Left ventricle myocardium superior (tissue), 1 donor: ENCODE results near the gene MEGF11. TPM values are rescaled to one million over a fixed set of nuclear protein-coding genes. Genes with fewer than 3 reads are reported as not detected.
"Not testable (repeated sequence)": the region's sequence is repeated elsewhere in the genome, so short reads cannot be mapped to it uniquely, and the experiment has no call there.

Source experiments
- ATAC-seq: fragments of 200-7000 bp; cut with Tn5 transposase; one replicate; pipeline ENCODE4 v1.9.1; 2020; ENCODE audit warnings: mild to moderate bottlenecking, moderate library complexity
- DNase-seq: peaks from one replicate; pipeline ENCODE4 v3.0.0-alpha.2; 2020
- intact Hi-C: fragments of 100-400 bp; cut with micrococcal nuclease; formaldehyde crosslinking; loops from one replicate; pipeline ENCODE4 v1.11.0; 2022
- total RNA-seq: library from RNA; stranded (reverse); fragmentation: NEBNext Ultra II Directional; extraction: Animal tissue kit (Norgen Biotek cat#: 25700); gene quantifications from one replicate; pipeline ENCODE4 v1.2.1, GENCODE V29; 2021
- donor health status: DM: no; HTN: yes; CAD: no; lungs with severe emphysema.

The MEGF11 gene
- total RNA-seq, 1 donor from 2014 or later: not detected

GRCh38 chr15:66245832-66246231 lies 7.7 kb downstream of the MEGF11 start:
- intact Hi-C loops, ATAC-seq: not testable (repeated sequence)

GRCh38 chr15:66241908-66242285 lies 11.7 kb downstream of the MEGF11 start:
- DNase-seq: no peak
- intact Hi-C loops: no loop called here
- no peak for ATAC-seq

More at GRCh38 chr15:66245832-66246231, 7.7 kb downstream of the MEGF11 start:
- DNase-seq: not testable (repeated sequence)

- no peak for ATAC-seq
- DNase-seq: no peak
- intact Hi-C loops: no loop called here
These were observed 12.3 kb downstream of the MEGF11 start for GRCh38 chr15:66241087-66241907.

- ATAC-seq: no peak
- intact Hi-C loops: no loop called here
- DNase-seq: no peak
These were observed 13.2 kb downstream of the MEGF11 start for GRCh38 chr15:66240240-66240794.

- intact Hi-C loops: no loop called here
- no peak for DNase-seq
- ATAC-seq: no peak
These were observed 14.0 kb downstream of the MEGF11 start for GRCh38 chr15:66239514-66239913.

- no peak for ATAC-seq
- intact Hi-C loops: no loop called here
- no peak for DNase-seq
These were observed 15.2 kb downstream of the MEGF11 start for GRCh38 chr15:66238318-66238717.

GRCh38 chr15:66237513-66238235 lies 15.9 kb downstream of the MEGF11 start:
- DNase-seq: no peak
- intact Hi-C loops: no loop called here
- no peak for ATAC-seq

DNA sequence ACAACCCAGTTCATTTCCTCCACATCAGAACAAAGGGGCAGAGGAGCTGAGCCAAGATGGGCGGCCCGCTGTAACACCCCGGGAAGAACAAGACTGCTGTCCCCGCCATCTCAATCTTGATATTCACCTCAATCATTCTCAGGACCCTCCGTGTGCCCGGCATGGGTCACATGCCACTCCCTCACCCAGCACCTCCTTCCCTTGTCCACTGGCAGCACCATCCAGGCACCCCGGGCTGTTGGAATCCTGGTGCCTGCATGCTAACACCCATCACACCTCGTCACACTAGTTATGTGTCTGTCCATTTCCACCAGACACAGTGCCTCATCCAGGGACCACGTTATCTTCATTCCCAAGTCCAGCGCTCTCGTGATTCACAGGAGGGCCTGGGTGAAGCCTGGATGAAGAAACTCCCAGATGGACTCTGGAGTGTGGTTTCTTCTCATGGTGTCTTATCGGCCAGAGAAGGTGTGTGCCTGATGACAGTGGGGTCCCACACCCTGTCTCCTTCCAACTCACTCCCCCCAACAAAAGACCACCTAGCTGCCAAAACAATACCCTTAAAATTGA lies 16.7 kb downstream of the MEGF11 start:
- no peak for ATAC-seq
- DNase-seq: no peak
- intact Hi-C loops: no loop called here

DNA sequence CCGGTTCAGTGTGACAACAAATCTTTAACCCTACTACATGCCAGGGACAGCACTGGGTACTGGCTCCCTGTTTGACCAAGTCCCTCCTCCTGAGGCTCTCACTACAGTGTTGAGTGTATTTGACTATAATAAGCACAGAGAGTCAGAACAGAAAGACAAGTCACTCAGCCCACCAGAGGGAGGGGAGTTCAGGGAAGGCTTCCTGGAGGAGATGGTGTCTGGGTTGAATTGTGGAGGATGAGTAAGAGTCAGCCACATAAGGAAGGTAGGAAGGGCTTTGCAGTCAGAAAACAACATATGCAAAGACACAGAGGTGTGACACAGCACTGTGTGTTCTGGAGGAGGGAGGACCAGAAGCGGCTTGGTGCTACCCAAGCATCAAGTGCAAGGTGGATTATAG lies 17.7 kb downstream of the MEGF11 start:
- no peak for ATAC-seq
- intact Hi-C loops: no loop called here
- DNase-seq: no peak

GRCh38 chr15:66234798-66235197 lies 18.8 kb downstream of the MEGF11 start:
- intact Hi-C loops: no loop called here
- ATAC-seq (no peak), DNase-seq (no peak)

GRCh38 chr15:66233487-66234415 lies 19.8 kb downstream of the MEGF11 start:
- no peak for DNase-seq
- intact Hi-C loops: no loop called here
- no peak for ATAC-seq

DNA sequence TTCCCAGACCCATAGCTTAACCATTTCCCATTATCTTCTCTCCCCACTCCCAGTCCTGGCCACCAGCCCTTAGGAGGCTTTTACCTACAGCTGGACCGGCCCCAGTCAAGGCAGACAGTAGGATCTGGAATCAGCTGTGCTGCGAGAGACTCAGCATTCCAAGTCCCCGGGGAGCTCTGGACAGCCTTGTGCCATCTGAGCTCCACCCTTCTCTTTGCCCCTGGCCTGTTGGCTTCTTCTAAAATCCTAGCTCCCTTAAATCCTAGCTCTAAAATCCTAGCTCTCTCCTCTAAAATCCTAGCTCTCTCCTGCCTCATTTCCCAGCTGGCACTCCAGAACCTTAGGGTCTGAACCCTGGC lies 21.3 kb downstream of the MEGF11 start:
- intact Hi-C loops: no loop called here
- no peak for ATAC-seq

GRCh38 chr15:66231394-66232266 lies 21.9 kb downstream of the MEGF11 start:
- no peak for ATAC-seq
- no peak for DNase-seq
- intact Hi-C loops: no loop called here

More for the DNA sequence above, 21.3 kb downstream of the MEGF11 start:
- DNase-seq: no peak

DNA sequence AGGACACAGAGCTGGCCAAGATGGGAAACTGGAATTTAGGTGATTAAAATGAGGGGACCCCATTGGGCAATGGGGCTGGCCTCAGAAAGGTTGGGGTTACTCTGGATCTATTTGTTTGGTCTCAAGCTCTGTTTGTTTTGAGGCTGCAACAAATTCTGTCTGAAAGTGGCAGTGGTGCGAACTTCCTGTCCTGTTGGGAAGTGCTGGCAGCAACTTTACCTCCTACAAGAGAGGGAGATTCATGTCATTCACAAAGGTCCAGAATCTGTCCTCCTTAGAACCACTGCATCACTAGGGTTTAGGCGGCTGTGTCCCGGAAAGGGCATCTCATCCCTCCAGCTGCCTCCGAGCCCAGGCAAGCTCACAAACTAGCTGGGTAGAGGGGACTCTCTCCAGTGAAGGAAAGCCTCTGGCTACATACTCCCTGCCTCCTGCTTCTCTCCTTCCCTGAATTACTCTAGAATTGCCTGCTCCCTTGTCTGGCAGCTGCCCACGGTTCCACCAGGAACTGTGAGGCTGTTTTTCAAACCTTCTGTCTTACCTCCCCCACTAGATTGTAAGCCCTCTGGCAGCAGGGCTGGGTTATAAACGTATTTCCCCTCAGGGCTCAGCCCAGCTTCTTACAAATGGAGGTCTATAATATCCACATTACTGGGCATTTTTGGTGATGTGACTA lies 23.6 kb downstream of the MEGF11 start:
- no peak for ATAC-seq
- DNase-seq: no peak
- intact Hi-C loops: no loop called here

DNA sequence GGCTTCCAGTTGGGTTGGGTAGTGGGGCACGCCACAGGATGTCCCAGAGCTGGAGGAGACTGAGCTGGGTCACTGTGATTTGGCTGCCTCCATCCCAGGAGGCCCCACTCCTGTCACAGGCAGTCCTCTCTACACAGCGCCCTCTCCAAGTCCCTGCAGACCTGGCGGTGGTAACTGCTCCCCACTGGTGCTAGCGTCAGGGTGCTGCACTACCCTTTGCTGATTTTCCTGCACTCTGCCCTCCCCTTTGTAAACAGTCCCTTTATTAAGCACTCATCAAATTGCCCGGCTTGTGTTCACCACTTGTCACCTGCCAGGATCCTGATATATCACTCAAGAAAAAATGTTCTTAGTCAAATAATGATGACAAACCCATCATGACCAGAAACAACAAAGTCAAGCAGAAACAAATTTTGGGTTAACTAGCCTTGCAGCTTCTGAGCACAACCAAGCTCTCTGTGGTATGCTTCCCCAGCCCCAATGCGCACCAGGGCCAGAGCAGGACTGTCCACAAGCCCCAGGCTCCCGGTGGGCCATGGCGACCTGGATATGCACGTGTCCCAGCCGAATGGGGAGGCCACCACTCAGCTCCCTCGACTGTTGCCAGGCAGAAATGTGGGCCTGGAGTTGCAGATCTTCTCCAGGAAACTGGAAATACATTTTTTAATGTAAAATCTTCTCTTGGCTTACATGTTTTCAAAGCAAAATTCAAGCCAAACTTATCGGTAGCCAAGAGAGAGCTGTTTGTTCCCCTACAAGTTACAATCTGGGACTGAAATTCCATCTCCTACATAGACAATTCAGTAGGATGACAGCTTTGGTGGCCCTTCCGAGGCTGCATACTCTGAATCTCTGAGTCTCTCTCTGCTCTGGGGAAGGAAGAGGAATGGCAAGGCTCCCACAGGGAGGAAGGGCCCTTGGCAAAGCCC lies 24.5 kb downstream of the MEGF11 start:
- DNase-seq (no peak), ATAC-seq (no peak)
- intact Hi-C loops: no loop called here

GRCh38 chr15:66226736-66227135 lies 26.8 kb downstream of the MEGF11 start:
- no peak for ATAC-seq
- DNase-seq: no peak
- intact Hi-C loops: no loop called here
